ENCODE results near the gene TNFRSF1A.
A peak's percentile ranks its signal among the peaks of the same experiment; 100 is the strongest.

DNA sequence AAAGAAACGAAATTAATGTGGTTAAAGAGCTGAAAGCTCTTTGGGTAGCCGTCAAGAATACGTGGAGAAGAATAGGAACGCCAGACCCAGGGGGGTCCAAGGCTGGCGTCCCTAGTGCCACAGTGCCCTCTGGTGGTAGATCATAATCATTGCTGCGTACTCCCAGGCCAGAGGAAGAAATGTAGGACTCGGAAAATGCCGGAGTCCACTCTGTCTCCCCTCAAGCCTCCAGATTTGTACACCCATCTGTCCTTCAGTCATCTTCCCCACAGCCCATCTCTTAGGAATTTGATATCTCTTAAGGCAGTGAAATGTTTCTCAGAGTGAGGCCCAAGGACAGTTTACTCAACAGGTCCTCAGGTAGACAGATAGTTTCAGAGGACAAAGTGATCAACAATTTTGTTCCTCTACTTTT lies 56.8 kb downstream of the TNFRSF1A start:
- TF ChIP-seq, protein P1, sequence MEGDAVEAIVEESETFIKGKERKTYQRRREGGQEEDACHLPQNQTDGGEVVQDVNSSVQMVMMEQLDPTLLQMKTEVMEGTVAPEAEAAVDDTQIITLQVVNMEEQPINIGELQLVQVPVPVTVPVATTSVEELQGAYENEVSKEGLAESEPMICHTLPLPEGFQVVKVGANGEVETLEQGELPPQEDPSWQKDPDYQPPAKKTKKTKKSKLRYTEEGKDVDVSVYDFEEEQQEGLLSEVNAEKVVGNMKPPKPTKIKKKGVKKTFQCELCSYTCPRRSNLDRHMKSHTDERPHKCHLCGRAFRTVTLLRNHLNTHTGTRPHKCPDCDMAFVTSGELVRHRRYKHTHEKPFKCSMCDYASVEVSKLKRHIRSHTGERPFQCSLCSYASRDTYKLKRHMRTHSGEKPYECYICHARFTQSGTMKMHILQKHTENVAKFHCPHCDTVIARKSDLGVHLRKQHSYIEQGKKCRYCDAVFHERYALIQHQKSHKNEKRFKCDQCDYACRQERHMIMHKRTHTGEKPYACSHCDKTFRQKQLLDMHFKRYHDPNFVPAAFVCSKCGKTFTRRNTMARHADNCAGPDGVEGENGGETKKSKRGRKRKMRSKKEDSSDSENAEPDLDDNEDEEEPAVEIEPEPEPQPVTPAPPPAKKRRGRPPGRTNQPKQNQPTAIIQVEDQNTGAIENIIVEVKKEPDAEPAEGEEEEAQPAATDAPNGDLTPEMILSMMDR (conservative IDR thresholded peaks at IDR 0.05; ENCODE audit: low read depth, low read length): peak; percentile 93
- TF ChIP-seq EZH2 (IDR thresholded peaks at IDR 0.05; ENCODE audit: borderline replicate concordance, low read depth, low read length, poor library complexity, severe bottlenecking): no peak
